Bone marrow (tissue), 2 donors: ENCODE measurements around the gene PPFIBP1.
"Not testable (repeated sequence)": the region's sequence is repeated elsewhere in the genome, so short reads cannot be mapped to it uniquely, and the experiment has no call there.

Source experiments
- DNase-seq, 2 donors: peaks; one replicate each; lab custom pipeline; 2025; lab: John Stamatoyannopoulos, UW

The PPFIBP1 gene

GRCh38 chr12:27542628-27543027 is 18.6 kb downstream of the PPFIBP1 start:
- no peak for DNase-seq

GRCh38 chr12:27544858-27545257 is 20.9 kb downstream of the PPFIBP1 start:
- DNase-seq, result not testable (repeated sequence)

DNA sequence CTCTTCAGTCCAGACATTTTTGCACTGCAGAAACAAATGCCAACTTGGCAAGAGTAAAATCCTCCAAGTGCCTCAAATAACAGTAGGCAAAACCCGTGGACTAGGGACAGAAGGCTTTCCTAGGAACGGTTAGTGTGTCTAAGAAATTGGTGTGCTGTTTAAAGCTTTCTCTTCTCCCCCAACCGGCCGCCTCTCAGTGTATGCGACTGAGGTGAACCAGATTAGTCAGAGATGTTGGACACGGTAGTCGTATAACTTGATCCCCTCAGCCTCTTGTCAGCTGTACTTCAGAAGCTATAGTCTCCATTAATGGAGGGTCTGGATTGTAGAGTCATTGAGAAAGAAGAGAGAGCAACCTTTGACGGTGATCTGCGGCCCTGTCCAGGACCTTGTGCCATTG is 21.7 kb downstream of the PPFIBP1 start:
- DNase-seq, result no peak

- no peak for DNase-seq
Measured at GRCh38 chr12:27547592-27547991, 23.6 kb downstream of the PPFIBP1 start.

DNA sequence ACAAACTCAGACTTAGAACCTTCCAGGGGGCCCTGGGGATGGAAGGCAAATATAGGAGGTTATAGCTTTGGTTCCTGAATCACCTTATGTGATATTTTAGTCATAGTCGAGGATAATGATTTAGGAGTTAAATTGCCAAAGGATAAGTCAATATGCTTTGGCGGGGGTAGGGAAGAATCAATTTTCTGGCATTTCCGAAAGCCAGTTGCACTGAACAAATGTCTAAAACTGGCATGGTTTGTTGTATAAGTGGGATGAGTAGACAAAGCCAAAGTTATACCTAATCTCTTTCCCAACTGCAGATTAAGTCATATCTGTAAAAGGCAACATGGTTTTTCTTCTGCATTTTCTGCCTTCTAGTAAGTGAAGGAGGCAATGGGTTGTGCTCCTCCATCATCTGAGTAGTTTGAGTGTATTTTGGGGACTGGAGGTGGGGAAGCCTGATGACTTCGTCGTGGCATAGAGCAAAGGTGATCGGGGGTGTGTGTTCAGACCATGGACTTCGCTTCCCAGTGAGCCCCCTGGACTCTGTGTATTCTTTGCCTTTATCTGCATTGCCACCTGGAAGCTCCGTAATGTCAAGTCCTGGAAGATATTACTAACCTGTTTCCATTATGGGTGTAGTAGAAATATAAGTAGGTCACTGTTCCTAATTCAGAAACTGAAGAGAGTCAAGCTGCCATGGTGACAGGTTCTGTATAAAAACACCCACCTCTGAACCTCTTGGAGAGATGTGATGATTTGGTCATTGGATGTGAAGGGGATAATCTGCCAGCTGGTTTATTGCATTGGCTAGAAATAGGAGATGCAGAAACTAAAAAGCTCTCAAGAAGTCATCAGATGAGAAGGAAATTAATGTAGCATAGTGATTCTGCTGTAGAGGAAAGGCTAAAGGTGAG is 24.5 kb downstream of the PPFIBP1 start:
- no peak for DNase-seq

DNA sequence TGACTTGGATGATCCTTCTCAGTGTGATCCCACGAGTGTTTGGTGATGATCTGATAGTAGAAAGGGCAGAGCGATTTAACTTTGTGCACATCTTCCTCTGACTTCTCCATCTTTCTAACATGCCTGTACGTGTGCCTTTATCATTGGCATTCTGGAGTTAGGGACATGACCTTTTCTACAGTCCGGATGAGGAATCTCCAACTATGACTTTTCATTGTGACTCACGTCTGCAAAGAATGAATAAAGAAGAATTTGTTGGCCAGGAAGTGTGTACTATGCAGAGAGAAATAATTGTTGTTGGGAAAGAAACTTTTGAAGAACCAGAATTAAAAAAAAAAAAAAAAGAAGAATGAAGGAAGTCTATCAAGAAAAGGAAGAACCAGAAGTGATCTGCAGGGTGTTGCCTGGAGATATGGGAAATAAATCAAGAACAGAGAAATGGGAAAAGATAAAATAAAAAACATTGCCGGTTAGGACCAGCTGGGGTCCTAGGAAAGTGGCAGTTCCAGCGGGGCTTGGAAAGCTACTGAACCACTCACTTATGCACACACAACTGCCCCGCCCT is 25.3 kb downstream of the PPFIBP1 start:
- peak in 1 of 2 donors; percentile 60 for DNase-seq

DNA sequence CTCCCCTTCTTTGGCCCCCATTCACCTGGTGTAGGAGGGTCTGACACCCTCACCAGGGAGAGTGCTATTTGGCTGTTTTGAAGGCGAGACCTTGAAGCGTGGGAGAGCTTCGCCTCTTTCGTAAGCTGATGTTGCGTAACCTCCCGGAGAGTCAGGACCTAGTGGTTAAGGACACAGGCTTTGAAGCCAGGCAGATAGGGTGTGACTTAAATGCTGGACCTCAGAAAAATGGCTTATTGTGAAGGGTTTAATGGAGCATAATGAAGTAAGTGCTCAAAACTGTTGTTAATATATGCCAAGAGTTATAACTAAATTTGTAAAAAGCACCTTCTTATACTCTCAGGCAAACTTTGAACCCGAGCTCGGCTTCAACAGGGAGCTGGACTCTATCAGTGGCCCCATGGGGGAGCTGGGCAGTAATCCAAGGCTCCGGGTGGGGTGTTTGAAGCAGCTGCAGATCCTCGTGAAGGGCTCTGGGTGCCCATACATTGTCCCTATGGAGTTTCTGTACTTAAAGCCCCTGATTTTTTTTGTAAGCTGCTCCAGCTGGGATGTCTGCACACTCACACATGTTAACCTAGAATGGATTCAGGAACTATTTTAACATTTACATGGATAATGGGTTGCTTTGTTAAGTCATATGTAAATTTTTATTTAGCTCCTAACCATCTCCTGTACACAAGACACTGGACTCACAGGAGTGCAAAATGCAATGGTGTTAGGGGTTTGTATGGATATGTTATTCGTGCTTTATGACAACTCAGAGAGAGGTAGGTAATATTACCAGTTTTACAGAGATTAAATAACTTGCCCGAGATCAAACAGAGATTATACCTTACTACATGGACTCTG is 26.0 kb downstream of the PPFIBP1 start:
- peak; percentile 33 to 39 for DNase-seq

GRCh38 chr12:27550653-27550975 is 26.6 kb downstream of the PPFIBP1 start:
- no peak for DNase-seq

- no peak for DNase-seq
Measured at GRCh38 chr12:27551172-27551840, 27.3 kb downstream of the PPFIBP1 start.

DNA sequence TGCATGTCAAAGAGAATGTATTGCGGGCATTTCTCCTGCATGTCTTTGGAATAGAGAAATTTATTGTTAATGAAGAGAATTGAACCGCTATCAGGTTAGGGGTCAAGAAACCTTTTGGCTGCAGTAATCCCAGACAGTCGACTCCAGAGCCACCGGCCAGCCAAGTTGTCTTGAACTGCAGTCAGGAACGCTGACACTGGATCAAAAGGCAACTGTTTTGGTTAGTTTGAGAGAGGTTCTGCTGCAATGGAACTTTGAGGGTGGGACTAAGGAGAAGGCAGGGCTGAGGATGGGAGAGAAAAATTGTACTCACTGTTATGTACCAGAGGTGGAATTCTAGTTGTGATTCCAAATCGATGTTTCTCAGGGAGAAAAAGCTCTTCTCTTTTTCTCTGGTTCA is 28.2 kb downstream of the PPFIBP1 start:
- DNase-seq, result no peak

DNA sequence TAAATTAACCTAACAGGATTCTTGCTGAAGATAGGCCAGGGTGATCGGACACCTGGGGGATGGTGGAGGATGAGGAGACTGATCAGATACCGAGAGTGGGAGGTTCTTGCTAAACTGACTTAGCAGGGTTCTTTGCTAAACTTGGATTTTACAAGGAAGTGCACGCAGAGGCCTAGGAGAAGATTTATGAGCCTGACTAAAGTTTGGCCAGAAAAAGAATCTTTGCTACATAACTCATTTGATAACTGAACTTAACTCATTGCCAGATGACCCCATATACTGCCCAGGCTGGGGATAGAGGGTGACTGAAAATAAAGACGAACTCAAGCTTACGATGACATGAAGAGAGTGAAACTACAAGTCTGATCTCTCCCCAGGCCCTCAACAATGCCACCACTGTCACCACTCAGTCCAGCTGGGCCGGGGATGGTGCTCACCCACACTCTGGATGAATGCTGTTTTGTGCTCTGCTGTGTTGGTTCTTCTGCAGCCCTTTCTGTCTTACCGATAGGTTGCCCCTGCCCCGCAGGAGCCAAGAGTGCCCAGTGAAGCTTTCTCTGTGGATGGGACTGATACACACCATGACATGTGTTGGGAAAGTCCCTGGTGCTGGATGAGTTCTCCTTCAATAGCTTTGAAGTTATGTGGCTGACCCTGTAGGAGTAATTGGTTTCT is 29.0 kb downstream of the PPFIBP1 start:
- no peak for DNase-seq

DNA sequence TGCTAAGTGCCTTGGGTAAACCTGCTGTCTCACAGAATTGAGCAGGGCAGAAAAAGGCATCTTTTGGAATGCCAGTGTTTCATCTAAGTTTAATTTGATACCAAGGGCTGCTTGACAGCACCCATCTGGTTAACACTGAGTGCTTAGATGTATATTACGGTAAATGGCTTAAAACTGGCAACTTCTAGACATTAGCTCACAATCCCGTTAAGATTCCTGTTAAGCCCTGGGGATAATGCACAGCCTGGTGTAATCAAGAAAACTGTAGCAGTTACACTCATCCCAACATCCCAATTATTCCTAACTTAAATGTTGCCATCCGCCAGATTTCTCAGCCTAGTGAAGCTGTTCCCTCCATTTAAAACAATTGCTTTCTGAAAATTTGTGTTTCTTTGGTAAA is 29.9 kb downstream of the PPFIBP1 start:
- DNase-seq, result no peak

DNA sequence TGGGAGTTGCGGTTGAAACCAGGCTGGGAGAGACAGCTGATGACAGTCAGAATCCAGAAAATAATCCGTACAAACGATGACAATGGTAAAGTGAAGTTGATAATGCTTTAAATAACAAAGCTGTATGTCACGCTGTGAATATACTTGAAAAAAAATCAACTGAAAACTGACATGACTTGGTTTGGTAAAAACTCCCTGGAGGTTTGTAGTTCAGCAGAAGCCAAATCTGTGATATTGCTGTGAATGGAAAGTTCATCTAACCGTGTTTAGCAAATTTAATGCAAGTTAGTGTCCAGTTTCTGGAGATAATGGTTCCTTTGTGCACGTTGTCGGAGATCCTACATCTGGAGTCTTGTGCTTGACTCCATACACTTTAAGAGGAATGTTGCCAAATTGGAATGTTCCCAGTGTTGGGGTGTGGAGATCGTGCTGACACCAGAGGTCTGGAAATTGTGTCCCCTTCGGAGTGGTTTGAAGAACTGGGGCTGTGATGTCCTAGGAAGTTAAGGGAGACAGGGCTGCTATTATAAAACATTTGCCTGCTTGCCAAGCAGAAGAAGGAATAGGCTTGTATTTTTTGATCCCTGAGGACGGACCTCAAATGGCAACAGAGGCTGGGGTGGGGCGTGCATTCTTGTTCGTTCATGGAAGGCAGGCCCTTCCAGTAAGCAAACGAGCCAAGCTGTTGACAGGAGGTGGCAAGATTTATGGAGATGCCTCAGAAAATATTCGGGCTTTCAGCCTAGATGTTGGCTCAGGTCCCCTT is 30.6 kb downstream of the PPFIBP1 start:
- DNase-seq, result no peak

DNA sequence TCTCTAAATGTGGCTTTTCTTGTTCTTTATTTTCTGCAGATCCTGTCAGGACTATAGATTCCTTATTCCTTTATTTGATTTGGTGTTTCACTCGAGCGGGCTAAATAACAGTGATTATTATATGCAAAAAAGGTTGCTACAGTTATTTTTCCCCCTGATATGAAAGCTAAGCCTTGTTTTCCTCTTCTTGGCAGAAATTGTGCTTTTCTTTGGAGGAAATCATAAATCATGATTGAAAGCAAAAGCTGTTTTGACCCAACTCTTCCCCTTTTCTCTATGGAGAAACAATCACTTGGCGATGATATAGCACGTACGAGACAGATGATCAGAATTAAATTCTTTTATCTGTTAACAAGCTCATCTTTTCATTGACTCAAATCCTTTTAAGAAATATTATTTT is 31.4 kb downstream of the PPFIBP1 start:
- peak in 1 of 2 donors; percentile 59 for DNase-seq

- DNase-seq, result no peak
Measured at GRCh38 chr12:27555925-27556778, 32.1 kb downstream of the PPFIBP1 start.

DNA sequence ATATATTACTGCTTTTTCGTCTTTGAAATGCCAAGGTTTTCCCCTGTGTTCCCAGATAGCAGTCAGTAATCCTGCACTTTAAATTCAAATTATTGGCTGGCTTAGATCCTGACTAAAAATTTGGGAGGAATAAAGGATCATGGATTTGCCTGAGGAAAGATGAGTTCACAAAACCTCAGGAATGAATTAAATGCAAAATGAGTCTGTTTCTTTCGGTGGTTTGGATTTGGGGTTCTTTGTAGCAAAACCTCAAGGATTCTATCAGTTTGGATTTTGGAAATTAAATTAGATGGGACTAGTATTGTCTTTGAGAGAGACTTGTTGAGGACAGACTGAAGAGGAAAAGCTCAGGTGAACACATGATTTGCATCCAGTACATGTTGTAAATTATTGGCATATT is 36.1 kb downstream of the PPFIBP1 start:
- no peak for DNase-seq

- no peak for DNase-seq
Measured at GRCh38 chr12:27561535-27562350, 37.7 kb downstream of the PPFIBP1 start.

DNA sequence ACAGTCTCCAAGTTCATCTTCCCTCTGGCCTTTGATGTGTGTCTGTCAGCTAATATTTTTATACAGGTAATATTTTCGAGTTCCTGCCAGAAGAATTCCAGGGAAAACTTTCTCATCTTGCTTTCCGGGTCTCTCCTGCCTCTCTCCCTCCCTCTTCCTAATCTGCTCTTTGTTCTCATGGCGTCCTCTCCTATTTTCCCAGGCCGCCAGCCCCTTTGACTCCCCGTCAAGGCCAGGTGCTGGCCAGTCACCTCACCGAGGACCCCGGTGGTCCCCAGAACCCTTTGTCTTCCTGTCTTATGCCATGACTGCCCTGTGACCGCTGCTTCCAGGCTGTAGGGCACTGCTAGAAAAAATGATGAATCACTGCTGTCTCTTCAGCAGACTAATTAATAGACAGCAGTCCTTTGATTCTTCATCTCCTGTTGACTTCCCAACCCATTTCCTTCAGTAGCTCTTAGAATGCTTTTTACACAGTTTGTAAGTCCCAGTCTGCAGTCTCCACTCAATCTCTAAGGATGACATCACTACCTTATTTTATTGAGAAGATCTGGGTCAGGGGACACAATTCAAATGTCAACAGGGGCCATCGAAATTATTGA is 40.7 kb downstream of the PPFIBP1 start:
- DNase-seq, result no peak

GRCh38 chr12:27566159-27566558 is 42.2 kb downstream of the PPFIBP1 start:
- DNase-seq, result no peak
